HG03558 (cell line): ENCODE results near the gene KRTAP16-1.
"Not testable (repeated sequence)": the region's sequence is repeated elsewhere in the genome, so short reads cannot be mapped to it uniquely, and the experiment has no call there.

ENCODE experiments used
- ATAC-seq: cut with Tn5 transposase; IDR thresholded peaks from one replicate; pipeline ENCODE4 v1.9.1; 2021; ENCODE audit warnings: moderate number of reproducible peaks; ENCODE audit not compliant: unreplicated experiment; ENCODE audit errors: extremely low read depth

Gene KRTAP16-1

GRCh38 chr17:41308918-41309359 lies at the start of gene KRTAP16-1:
TSS of gene KRTAP16-1 (minus strand) at chr17:41309309. CDS start at chr17:41309253, 56 bp downstream.
- no peak for ATAC-seq

GRCh38 chr17:41354536-41354935 lies 45.4 kb upstream of the KRTAP16-1 start:
- ATAC-seq: no peak

GRCh38 chr17:41352597-41353366 lies 43.7 kb upstream of the KRTAP16-1 start:
- no peak for ATAC-seq

- no peak for ATAC-seq
Measured at GRCh38 chr17:41351177-41351576, 42.1 kb upstream of the KRTAP16-1 start.

GRCh38 chr17:41350381-41350878 lies 41.3 kb upstream of the KRTAP16-1 start, which contains the start of gene KRT33A:
TSS of gene KRT33A (minus strand) at chr17:41350828. CDS start at chr17:41350767, 61 bp downstream.
- ATAC-seq: not testable (repeated sequence)

DNA sequence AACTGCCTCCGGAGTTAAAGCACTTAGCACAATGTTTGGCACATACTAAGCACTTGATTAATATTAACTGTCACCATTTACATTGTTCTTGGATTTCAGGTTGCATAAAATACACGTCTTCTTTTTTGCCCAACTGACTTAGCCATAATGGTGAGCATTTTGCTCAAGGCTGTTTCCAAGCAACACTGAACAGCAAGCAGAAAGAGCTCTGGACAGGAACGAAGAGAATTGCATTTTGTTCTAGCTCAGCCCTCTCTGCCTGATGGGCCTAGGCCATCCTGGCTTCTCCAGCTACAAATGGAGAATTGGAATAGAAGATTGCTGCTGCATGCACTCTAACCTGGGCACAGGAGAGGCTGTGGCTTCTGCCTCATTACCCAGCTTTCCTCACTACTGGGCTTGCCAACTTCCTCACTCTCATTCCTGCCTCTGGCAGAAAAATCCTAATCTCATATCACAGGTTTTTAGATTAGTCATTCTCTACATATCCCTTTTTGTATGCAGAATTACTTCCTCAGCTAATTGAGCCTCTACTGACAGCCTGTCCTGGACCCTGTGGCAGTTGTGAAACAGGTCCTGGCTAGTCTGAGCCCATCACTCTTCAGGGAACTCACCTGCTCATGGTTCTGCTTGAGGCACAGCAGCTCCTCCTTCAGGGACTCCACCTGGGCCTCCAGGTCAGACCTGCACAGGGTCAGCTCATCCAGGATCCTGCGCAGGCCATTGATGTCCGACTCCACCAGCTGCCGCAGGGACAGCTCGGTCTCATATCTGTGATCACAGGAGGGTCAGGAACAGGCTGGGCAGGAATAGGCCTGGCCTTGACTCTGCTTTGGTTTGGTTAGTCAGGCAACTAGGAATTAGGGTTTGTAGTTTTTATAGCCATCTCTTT lies 39.0 kb upstream of the KRTAP16-1 start:
- ATAC-seq: no peak

DNA sequence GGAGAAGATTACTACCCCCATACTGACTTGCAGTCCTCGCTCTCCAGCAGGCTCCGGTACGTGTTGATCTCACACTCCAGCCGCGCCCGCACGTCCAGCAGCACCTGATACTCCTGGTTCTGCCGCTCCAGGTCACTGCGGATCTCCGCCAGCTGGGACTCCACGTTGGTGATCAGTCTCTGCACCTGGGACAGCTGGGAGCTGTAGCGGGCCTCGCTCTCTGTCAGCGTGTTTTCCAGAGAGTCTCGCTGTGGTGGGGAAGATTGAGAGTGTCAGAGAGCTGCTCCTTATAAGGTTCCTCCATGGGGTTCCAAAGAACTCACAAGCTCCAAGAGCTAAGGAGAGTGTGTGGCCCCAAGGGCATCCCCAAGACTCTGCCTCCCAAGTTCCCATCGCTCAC lies 37.3 kb upstream of the KRTAP16-1 start:
- ATAC-seq: not testable (repeated sequence)

DNA sequence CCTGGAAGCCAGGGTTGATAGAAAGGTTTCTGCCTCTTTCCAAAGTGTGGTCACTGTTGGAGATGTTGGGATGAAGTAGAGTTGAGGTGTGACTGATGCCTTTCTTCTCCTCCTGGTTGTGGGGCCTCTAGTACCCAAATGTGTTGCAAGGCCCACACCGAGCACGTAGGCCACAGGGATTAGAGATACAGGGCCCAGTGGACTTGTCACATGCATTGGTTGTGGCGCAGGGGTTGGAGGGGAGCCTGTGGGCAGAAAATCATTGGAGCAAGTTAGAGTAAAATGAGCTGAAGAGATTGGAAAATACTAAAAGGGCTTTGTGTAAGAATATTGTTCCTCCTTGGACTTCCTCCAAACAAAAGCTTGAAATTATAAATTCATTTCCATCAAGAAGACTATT lies 36.9 kb upstream of the KRTAP16-1 start:
- ATAC-seq: no peak

- no peak for ATAC-seq
Measured at GRCh38 chr17:41343029-41343428, 33.9 kb upstream of the KRTAP16-1 start.

DNA sequence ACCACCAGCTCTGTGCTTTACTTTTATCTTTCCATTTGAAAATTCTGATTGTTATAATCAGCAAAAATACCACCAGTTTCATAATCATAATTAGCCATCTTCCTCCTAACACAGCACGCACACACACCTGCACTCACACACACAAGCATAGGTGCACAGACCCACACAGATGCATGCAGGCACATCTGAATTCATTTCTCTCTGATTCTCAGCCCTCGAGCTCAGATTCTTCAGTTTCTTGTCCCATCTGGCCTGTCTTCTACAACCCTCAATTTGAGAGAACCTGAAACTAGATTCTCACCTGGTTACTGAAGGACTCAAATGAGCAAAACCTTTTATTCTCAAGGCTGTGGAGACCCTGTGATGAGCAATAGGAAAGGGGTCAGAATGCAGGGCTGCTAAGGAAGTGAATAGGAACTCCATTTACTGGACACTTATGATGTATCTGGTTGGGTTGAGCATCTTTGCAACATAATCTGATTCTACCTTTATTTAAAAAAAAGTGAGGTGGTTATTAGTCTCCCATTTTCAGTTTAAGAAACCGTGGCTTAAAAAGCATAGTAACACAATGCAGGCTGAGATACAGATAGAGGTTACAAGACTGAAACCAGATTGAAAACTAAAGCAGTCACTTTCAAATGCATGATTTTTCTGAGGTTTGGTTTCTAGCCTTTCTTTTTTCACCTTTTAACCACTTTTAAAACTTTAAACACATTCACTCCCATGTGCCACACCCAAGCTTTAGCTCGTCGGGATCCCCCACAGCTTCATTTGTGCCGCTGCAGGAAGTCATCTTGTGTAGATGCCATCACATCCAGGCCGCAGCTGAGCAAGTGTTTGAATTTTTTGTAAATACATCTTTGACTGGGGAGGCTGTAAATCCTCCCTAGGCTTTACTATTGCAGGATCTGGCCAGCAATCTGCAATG lies 32.1 kb upstream of the KRTAP16-1 start:
- ATAC-seq: no peak

GRCh38 chr17:41340494-41340893 lies 31.4 kb upstream of the KRTAP16-1 start:
- ATAC-seq: no peak

DNA sequence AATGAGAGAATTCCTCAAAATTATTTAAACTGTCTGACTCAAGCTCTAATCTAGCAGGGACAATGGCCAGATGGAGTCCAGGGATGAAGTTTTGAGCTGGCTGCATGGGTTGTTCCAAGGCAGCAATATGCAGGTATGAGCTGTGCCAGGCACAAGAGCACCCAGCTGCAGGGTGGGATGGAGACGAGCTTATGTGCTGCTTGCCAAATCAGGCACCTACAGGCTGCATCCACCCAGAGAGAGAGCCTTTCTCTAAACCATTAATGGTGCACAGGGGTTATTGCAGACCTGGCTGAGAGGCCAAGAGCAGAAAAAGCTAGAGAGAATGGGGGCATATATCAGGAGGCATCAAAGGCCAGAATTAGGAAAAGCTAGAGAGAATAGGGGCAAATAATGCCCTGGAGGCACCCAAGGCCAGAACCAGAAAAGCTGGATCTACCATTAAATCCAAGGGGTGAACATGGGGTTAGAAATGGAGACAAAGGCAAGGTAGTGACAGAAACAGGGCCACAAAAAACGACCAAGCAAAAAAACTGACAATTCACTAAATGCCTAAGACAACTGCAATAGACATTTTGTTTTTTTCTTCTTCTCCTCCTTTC lies 30.6 kb upstream of the KRTAP16-1 start:
- ATAC-seq: no peak

DNA sequence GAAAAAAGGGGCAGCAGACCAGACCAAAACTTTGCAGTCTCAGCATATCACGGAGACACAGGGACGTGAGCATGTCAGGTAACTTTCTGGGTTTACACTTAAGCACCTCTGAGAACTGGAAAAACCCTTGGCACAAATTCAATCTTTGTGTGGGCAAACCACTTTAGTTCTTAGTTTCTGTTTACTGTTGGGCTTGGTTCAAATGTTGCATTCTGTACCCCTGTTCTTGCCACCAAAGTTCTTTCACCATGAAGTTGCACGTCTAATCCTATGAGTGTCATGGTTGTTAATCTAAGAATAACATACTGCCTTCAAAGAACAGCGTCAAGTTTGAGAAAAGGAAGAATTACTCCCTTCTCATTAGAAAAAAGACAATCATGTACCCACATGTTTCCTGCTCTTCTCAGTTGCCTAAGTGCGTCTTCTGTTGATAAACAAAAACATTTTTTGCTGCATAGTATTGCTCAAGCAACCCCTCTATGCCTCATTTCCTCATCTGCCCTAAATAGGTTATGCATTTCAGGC lies 29.9 kb upstream of the KRTAP16-1 start:
- ATAC-seq: no peak

- no peak for ATAC-seq
Measured at GRCh38 chr17:41335747-41336146, 26.6 kb upstream of the KRTAP16-1 start.

GRCh38 chr17:41334385-41335305 lies 25.5 kb upstream of the KRTAP16-1 start:
- ATAC-seq: no peak

DNA sequence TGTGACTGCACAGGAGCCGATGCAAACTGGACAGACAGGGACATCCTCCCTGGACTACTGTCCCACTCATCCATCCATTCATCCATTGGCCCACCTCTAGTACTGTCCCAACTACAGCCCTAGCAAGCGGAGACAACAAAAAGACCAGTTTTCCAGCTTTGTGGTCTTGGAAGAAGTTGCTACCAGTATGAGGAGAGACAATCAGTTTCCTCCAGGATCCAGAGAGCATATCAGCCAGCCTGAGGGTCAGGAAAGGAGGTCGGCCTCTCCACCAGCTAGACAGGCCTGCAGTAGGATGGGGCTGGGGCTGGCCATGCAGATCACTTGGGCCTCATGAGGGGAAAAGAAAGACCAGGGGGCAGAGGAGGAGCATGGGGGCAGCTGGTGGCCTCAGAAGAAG lies 24.7 kb upstream of the KRTAP16-1 start:
- no peak for ATAC-seq

- ATAC-seq: no peak
Measured at GRCh38 chr17:41333098-41333497, 24.0 kb upstream of the KRTAP16-1 start.

- no peak for ATAC-seq
Measured at GRCh38 chr17:41332239-41332638, 23.1 kb upstream of the KRTAP16-1 start.
